Panc1 (cell line): ENCODE results near the gene C11orf68.
A peak's percentile ranks its signal among the peaks of the same experiment; 100 is the strongest.

Experiments
- CTCF ChIP-seq: fragments of 450-650 bp; IDR thresholded peaks from 2 replicates; pipeline ENCODE4 v1.5.1; 2017; ENCODE audit warnings: mild to moderate bottlenecking
- POLR2AphosphoS5 ChIP-seq: IDR thresholded peaks from 2 replicates; pipeline ENCODE4 v1.6.1; 2012; ENCODE audit warnings: mild to moderate bottlenecking, low read depth, low read length, moderate library complexity
- REST ChIP-seq, 2 experiments: IDR thresholded peaks; 2 replicates each; pipeline ENCODE4 v1.6.1; 2011 to 2012; ENCODE audit warnings: low read depth in 2 of 2, control low read depth in 1 of 2, low read length in 1 of 2, mild to moderate bottlenecking in 1 of 2, moderate library complexity in 1 of 2; ENCODE audit not compliant: insufficient read depth in 1 of 2
- TCF7L2 ChIP-seq: IDR thresholded peaks from 2 replicates; pipeline ENCODE4 v1.6.1; 2011; ENCODE audit warnings: mild to moderate bottlenecking, low read depth, low read length, inconsistent platforms

- TF ChIP-seq TCF7L2 (no peak), CTCF (no peak), POLR2AphosphoS5 (peak; percentile 75), REST (IDR thresholded peaks at IDR 0.05; ENCODE audit: insufficient read depth in 1 of 2, low read depth in 2 of 2, low read length in 1 of 2) (no peak)
Measured at GRCh38 chr11:65868076-65868667, 50.7 kb downstream of the C11orf68 start.
